ENCODE measurements around the gene PLA2G4B.

DNA sequence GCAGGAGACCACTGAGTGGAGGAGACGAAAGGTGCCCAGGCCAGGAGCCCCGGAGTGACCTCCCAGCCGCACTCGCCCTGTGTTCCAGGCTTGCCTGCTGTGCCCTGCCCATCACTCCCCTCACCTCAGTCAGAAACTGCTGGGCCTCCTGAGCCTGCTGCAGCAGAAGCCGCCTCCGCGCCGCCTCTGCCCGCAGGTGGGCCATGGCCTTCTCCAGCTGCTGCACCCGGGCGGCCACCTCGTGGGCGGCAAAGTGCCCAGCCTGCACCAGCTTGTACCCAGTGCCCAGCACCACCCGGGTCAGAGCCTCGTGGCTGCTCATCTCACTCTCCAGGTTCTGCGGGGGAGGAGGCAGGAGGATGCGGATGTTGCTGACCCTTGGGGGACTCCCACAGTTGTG lies 17.6 kb downstream of the PLA2G4B start:
- TF ChIP-seq, protein P1, sequence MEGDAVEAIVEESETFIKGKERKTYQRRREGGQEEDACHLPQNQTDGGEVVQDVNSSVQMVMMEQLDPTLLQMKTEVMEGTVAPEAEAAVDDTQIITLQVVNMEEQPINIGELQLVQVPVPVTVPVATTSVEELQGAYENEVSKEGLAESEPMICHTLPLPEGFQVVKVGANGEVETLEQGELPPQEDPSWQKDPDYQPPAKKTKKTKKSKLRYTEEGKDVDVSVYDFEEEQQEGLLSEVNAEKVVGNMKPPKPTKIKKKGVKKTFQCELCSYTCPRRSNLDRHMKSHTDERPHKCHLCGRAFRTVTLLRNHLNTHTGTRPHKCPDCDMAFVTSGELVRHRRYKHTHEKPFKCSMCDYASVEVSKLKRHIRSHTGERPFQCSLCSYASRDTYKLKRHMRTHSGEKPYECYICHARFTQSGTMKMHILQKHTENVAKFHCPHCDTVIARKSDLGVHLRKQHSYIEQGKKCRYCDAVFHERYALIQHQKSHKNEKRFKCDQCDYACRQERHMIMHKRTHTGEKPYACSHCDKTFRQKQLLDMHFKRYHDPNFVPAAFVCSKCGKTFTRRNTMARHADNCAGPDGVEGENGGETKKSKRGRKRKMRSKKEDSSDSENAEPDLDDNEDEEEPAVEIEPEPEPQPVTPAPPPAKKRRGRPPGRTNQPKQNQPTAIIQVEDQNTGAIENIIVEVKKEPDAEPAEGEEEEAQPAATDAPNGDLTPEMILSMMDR (IDR thresholded peaks at IDR 0.05; ENCODE audit: insufficient read depth, low read depth, low read length), result no peak
- no peak for TF ChIP-seq EZH2 (IDR thresholded peaks at IDR 0.05; ENCODE audit: insufficient read depth, low read length)

Data from astrocyte (in vitro differentiated cells and primary cell).